Keratinocyte (primary cell): ENCODE measurements around the gene FBXL17. TPM values are rescaled to one million over a fixed set of nuclear protein-coding genes. Genes with fewer than 3 reads are reported as not detected.

ENCODE experiments used
- DNase-seq: peaks from one replicate; pipeline ENCODE4 v3.0.0-alpha.2; 2011; ENCODE audit warnings: low read depth, missing footprints, low spot score
- FAIRE-seq: peaks from 2 replicates; lab custom pipeline; 2011; peaks lifted over from hg19 to GRCh38; lab: Jason Lieb, UNC
- H2AFZ ChIP-seq: 2 replicates; pipeline ENCODE4 v1.6.0; 2012; ENCODE audit warnings: low read length, control low read depth, inconsistent platforms; ENCODE audit not compliant: control insufficient read depth
- H3K27ac ChIP-seq: 2 replicates; pipeline ENCODE4 v1.5.1; 2011; ENCODE audit warnings: low read length; ENCODE audit not compliant: control insufficient read depth, insufficient read depth
- H3K27me3 ChIP-seq: 3 replicates; pipeline ENCODE4 v1.6.0; 2011; ENCODE audit warnings: low read length; ENCODE audit not compliant: control insufficient read depth, insufficient read depth; ENCODE audit errors: extremely low read depth
- H3K36me3 ChIP-seq, 2 experiments: 2 replicates in 1 of 2; 3 replicates in 1 of 2; pipeline ENCODE4 v1.5.1; 2011; ENCODE audit warnings: low read length in 2 of 2, mild to moderate bottlenecking in 1 of 2; ENCODE audit not compliant: control insufficient read depth in 2 of 2, insufficient read depth in 2 of 2; ENCODE audit errors: extremely low read depth in 1 of 2
- H3K4me1 ChIP-seq: 3 replicates; pipeline ENCODE4 v1.5.1; 2011; ENCODE audit warnings: low read length; ENCODE audit not compliant: control insufficient read depth, insufficient read depth; ENCODE audit errors: extremely low read depth
- H3K4me2 ChIP-seq: 3 replicates; pipeline ENCODE4 v1.6.0; 2011; ENCODE audit warnings: low read depth, low read length; ENCODE audit not compliant: control insufficient read depth, insufficient read depth; ENCODE audit errors: extremely low read depth
- H3K4me3 ChIP-seq, 3 experiments: fragments of 200-600 bp in 1 of 3; sonication (generic) in 1 of 3; 2 replicates in 2 of 3; 3 replicates in 1 of 3; pipeline ENCODE4 v1.5.1; 2011 to 2016; ENCODE audit warnings: low read length in 3 of 3, mild to moderate bottlenecking in 3 of 3, control low read depth in 2 of 3, inconsistent platforms in 1 of 3, low read depth in 1 of 3, mixed read lengths in 1 of 3, mixed run types in 1 of 3, moderate library complexity in 1 of 3; ENCODE audit not compliant: control insufficient read depth in 2 of 3, insufficient read depth in 2 of 3; ENCODE audit errors: extremely low read depth in 1 of 3
- H3K79me2 ChIP-seq: 2 replicates; pipeline ENCODE4 v1.6.0; 2012; ENCODE audit warnings: low read length; ENCODE audit not compliant: control insufficient read depth, insufficient read depth
- H3K9ac ChIP-seq: 3 replicates; pipeline ENCODE4 v1.6.0; 2011; ENCODE audit warnings: low read length; ENCODE audit not compliant: control insufficient read depth, insufficient read depth; ENCODE audit errors: extremely low read depth
- H3K9me1 ChIP-seq: 3 replicates; pipeline ENCODE4 v1.6.0; 2011; ENCODE audit warnings: low read length; ENCODE audit not compliant: control insufficient read depth, insufficient read depth; ENCODE audit errors: extremely low read depth
- H3K9me3 ChIP-seq: 2 replicates; pipeline ENCODE4 v1.5.1; 2012; ENCODE audit warnings: low read depth, low read length; ENCODE audit not compliant: control insufficient read depth
- H4K20me1 ChIP-seq: 3 replicates; pipeline ENCODE4 v1.6.0; 2011; ENCODE audit warnings: low read length; ENCODE audit not compliant: control insufficient read depth, insufficient read depth; ENCODE audit errors: extremely low read depth
- CTCF ChIP-seq, 3 experiments: IDR thresholded peaks in 1 of 3; conservative IDR thresholded peaks in 1 of 3; optimal IDR thresholded peaks in 1 of 3; 2 replicates in 2 of 3; 3 replicates in 1 of 3; pipeline versions ENCODE3 to v1.5.1; 2011; ENCODE audit warnings: low read length in 3 of 3, mild to moderate bottlenecking in 3 of 3, moderate library complexity in 2 of 3, control low read depth in 1 of 3, inconsistent platforms in 1 of 3; ENCODE audit not compliant: insufficient read depth in 2 of 3; ENCODE audit errors: extremely low read depth in 1 of 3
- EZH2 ChIP-seq: IDR thresholded peaks from one replicate; pipeline ENCODE4 v1.6.1; 2012; ENCODE audit warnings: inconsistent platforms, mild to moderate bottlenecking, low read length, moderate library complexity
- dilution Hi-C: fragments of 300-500 bp; cut with MboI; formaldehyde crosslinking; loops from one replicate; pipeline ENCODE4 v1.7.0; 2020; ENCODE audit warnings: low sequenced_read_pairs; ENCODE audit not compliant: extremely low pct_ligation_motif_present
- polyA plus RNA-seq, 5 experiments: library from polyadenylated mRNA; depleted of rRNA in 3 of 5; stranded (reverse) in 3 of 5; stranded (forward) in 1 of 5; unstranded in 1 of 5; fragments of >200 nt; gene quantifications; 1 replicate in 1 of 5; 2 replicates in 3 of 5; 3 replicates in 1 of 5; pipeline versions ENCODE4 v1.2.1 to v1.2.3, GENCODE V29; 2011 to 2012; ENCODE audit warnings: missing spikeins in 2 of 5, low read depth in 1 of 5, low replicate concordance in 1 of 5

The FBXL17 gene
- polyA plus RNA-seq, 1 donor (not counting 4 experiments of a cell fraction or from before 2014, with no cell fraction given) = 5.7 TPM

- TF ChIP-seq CTCF (optimal IDR thresholded peaks at IDR 0.05 in 1 of 3, IDR thresholded peaks at IDR 0.05 in 1 of 3, conservative IDR thresholded peaks at IDR 0.05 in 1 of 3; ENCODE audit: extremely low read depth in 1 of 3, insufficient read depth in 2 of 3, low read length in 3 of 3) (no peak), EZH2 (no peak)
- Histone ChIP-seq H4K20me1 (no peaks in the 10 kb centered on the region), H3K4me1 (no peaks in the 10 kb centered on the region), H3K79me2 (no peaks in the 10 kb centered on the region), H3K36me3 (no peaks in the 10 kb centered on the region), H3K9me3 (no peaks in the 10 kb centered on the region), H3K9me1 (no peaks in the 10 kb centered on the region), H3K27ac (no peak overlapping the region), H3K4me3 (no peak overlapping the region), H2AFZ (no peak overlapping the region), H3K27me3 (no peaks in the 10 kb centered on the region), H3K9ac (no peak overlapping the region), H3K4me2 (no peak overlapping the region)
- no peak for FAIRE-seq
- dilution Hi-C loops = no loop called here
- DNase-seq = no peak
Observed at GRCh38 chr5:108081707-108082106, 300.2 kb downstream of the FBXL17 start.

DNA sequence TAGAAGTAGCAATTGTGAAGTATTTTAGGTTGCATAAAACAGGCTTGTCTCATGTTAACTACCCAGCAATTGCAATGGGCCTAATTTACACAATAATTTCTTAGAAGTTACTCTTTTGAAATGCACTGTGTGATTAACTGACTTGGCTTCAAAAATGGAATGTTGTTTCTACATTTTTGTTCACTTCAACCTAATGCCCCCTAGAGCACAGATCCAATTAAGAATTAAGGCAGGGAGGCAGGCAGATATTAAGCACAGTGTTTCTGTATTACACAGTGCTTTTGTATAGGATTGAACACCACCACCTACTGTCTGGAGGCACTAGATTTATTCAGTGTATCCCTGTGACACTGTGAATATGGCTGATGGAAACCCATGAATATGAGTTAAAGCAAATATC is 302.1 kb downstream of the FBXL17 start:
- Histone ChIP-seq H4K20me1 (no peaks in the 10 kb centered on the region), H3K36me3 (no peaks in the 10 kb centered on the region), H3K79me2 (no peaks in the 10 kb centered on the region), H3K27ac (no peak overlapping the region), H3K9me1 (no peaks in the 10 kb centered on the region), H3K9me3 (no peaks in the 10 kb centered on the region), H2AFZ (no peak overlapping the region), H3K4me1 (no peaks in the 10 kb centered on the region), H3K4me3 (no peak overlapping the region), H3K4me2 (no peak overlapping the region), H3K27me3 (no peaks in the 10 kb centered on the region), H3K9ac (no peak overlapping the region)
- FAIRE-seq (no peak), DNase-seq (no peak)
- no peak for TF ChIP-seq CTCF (optimal IDR thresholded peaks at IDR 0.05 in 1 of 3, IDR thresholded peaks at IDR 0.05 in 1 of 3, conservative IDR thresholded peaks at IDR 0.05 in 1 of 3; ENCODE audit: extremely low read depth in 1 of 3, insufficient read depth in 2 of 3, low read length in 3 of 3)
- TF ChIP-seq EZH2 = no peak
- dilution Hi-C loops = no loop called here
